GM20431 (cell line): ENCODE measurements around the gene SHQ1.

Source experiments
- in situ Hi-C: fragments of 300-500 bp; cut with MseI, MboI; formaldehyde crosslinking; loops from one replicate; pipeline ENCODE4 v1.15.0; 2020; ENCODE audit warnings: low sequenced_read_pairs; ENCODE audit not compliant: unreplicated experiment

Gene SHQ1

GRCh38 chr3:72847751-72848702 lies at the start of gene SHQ1:
SHQ1 (minus strand) TSS chr3:72848445; CDS start chr3:72848340, 105 bp downstream.
- in situ Hi-C loops, result loop anchor here (25.0 kb wide), 2 partner anchors 911 to 1111 kb away; partner anchors contain the start of gene EIF4E3

GRCh38 chr3:72897758-72898007 lies 49.4 kb upstream of the SHQ1 start:
- in situ Hi-C loops, result no loop called here

- in situ Hi-C loops, result no loop called here
Measured at GRCh38 chr3:72896996-72897757, 48.9 kb upstream of the SHQ1 start.

- in situ Hi-C loops, result no loop called here
Measured at GRCh38 chr3:72894976-72895552, 46.8 kb upstream of the SHQ1 start.

- in situ Hi-C loops, result no loop called here
Measured at GRCh38 chr3:72892870-72893269, 44.6 kb upstream of the SHQ1 start.

- in situ Hi-C loops, result no loop called here
Measured at GRCh38 chr3:72892081-72892775, 44.0 kb upstream of the SHQ1 start.

GRCh38 chr3:72891053-72891855 lies 43.0 kb upstream of the SHQ1 start:
- in situ Hi-C loops, result no loop called here

- in situ Hi-C loops, result no loop called here
Measured at GRCh38 chr3:72890166-72890925, 42.1 kb upstream of the SHQ1 start.

GRCh38 chr3:72889310-72890165 lies 41.3 kb upstream of the SHQ1 start:
- in situ Hi-C loops, result no loop called here

GRCh38 chr3:72888546-72889309 lies 40.5 kb upstream of the SHQ1 start:
- in situ Hi-C loops, result no loop called here

- in situ Hi-C loops, result no loop called here
Measured at GRCh38 chr3:72887705-72888545, 39.7 kb upstream of the SHQ1 start, which contains the start of gene GXYLT2. GXYLT2 (plus strand) TSS chr3:72888046; CDS start chr3:72888234, 188 bp downstream.

GRCh38 chr3:72887343-72887704 lies 39.1 kb upstream of the SHQ1 start:
- in situ Hi-C loops, result no loop called here

- in situ Hi-C loops, result no loop called here
Measured at GRCh38 chr3:72872183-72872582, 23.9 kb upstream of the SHQ1 start.

GRCh38 chr3:72862314-72863090 lies 14.3 kb upstream of the SHQ1 start:
- in situ Hi-C loops, result no loop called here

- in situ Hi-C loops, result no loop called here
Measured at GRCh38 chr3:72860846-72861245, 12.6 kb upstream of the SHQ1 start.

GRCh38 chr3:72860053-72860452 lies 11.8 kb upstream of the SHQ1 start:
- in situ Hi-C loops, result no loop called here
